GM12878 (cell line): ENCODE data around the gene NTN1. TPM values are rescaled to one million over a fixed set of nuclear protein-coding genes. Genes with fewer than 3 reads are reported as not detected.

Experiments used
- ATAC-seq: fragments of 200-7000 bp; cut with Tn5 transposase; 3 replicates; pipeline ENCODE4 v1.9.1; 2020; ENCODE audit warnings: mild to moderate bottlenecking, moderate library complexity
- BruUV-seq: library from RNA; stranded (reverse); fragments of 400-500 nt; replicated peaks from 2 replicates; lab custom pipeline; 2021; lab: Mats Ljungman, UMichigan
- CTCF ChIA-PET: fragments of 300-600 bp; sonication (Branson Sonifier 250); formaldehyde crosslinking; extraction: SDS; loops from one replicate; lab custom pipeline; 2021; ENCODE audit warnings: inconsistent platforms; lab: Yijun Ruan, JAX
- POLR2A ChIA-PET: fragments of 350-600 bp; formaldehyde crosslinking; extraction: SDS; loops from one replicate; lab custom pipeline; 2021; ENCODE audit warnings: inconsistent platforms; lab: Charles Lee
- RAD21 ChIA-PET: fragments of 300-600 bp; sonication (Branson Sonifier 250); formaldehyde crosslinking; loops from one replicate; lab custom pipeline; 2023; ENCODE audit warnings: antibody characterized with exemption; ENCODE audit not compliant: unreplicated experiment; lab: Charles Lee
- SMC1A ChIA-PET: fragments of 300-600 bp; sonication (Branson Sonifier 250); formaldehyde crosslinking; loops from one replicate; lab custom pipeline; 2023; ENCODE audit not compliant: unreplicated experiment, uncharacterized antibody; lab: Charles Lee
- DNase-seq: peaks from one replicate; pipeline ENCODE4 v3.0.0-alpha.2; 2011; ENCODE audit warnings: low read depth, low spot score
- FAIRE-seq: peaks from 3 replicates; lab custom pipeline; 2011; peaks lifted over from hg19 to GRCh38; lab: Jason Lieb, UNC
- H2AFZ ChIP-seq: 2 replicates; pipeline ENCODE4 v1.6.0; 2011; ENCODE audit warnings: low read depth, low read length, control low read depth; ENCODE audit not compliant: control insufficient read depth
- H3K27ac ChIP-seq: 2 replicates; pipeline ENCODE4 v1.5.1; 2011; ENCODE audit warnings: control low read depth; ENCODE audit not compliant: control insufficient read depth, insufficient read depth
- H3K27me3 ChIP-seq, 2 experiments: replicated peaks in 1 of 2; 2 replicates each; pipeline versions ENCODE4 v1.6.0 to v1.6.1; 2011; ENCODE audit warnings: low read length in 1 of 2; ENCODE audit not compliant: control insufficient read depth in 2 of 2, insufficient read depth in 2 of 2
- H3K36me3 ChIP-seq, 2 experiments: 2 replicates each; pipeline ENCODE4 v1.5.1; 2011; ENCODE audit warnings: low read length in 1 of 2; ENCODE audit not compliant: control insufficient read depth in 2 of 2, insufficient read depth in 2 of 2
- H3K4me1 ChIP-seq: 2 replicates; pipeline ENCODE4 v1.6.1; 2011; ENCODE audit warnings: mild to moderate bottlenecking, low read length, moderate library complexity, mixed read lengths; ENCODE audit not compliant: control insufficient read depth, insufficient read depth
- H3K4me2 ChIP-seq: 2 replicates; pipeline ENCODE4 v1.6.0; 2011; ENCODE audit warnings: control low read depth; ENCODE audit not compliant: control insufficient read depth, insufficient read depth
- H3K4me3 ChIP-seq: fragments of 200-600 bp; sonication (generic); 2 replicates; pipeline ENCODE4 v1.5.1; 2016
- H3K79me2 ChIP-seq: 2 replicates; pipeline ENCODE4 v1.6.0; 2011; ENCODE audit warnings: low read length; ENCODE audit not compliant: control insufficient read depth, insufficient read depth
- H3K9ac ChIP-seq: 2 replicates; pipeline ENCODE4 v1.8.0; 2011; ENCODE audit warnings: low read length, control low read depth, mixed read lengths; ENCODE audit not compliant: control insufficient read depth, insufficient read depth
- H3K9me3 ChIP-seq: replicated peaks from 3 replicates; pipeline ENCODE4 v1.5.1; 2011; ENCODE audit warnings: mild to moderate bottlenecking, low read length; ENCODE audit not compliant: control insufficient read depth, insufficient read depth
- H4K20me1 ChIP-seq: 2 replicates; pipeline ENCODE4 v1.6.0; 2011; ENCODE audit not compliant: control insufficient read depth, insufficient read depth
- EED ChIP-seq: sonication (generic); IDR thresholded peaks from 2 replicates; pipeline ENCODE4 v1.6.1; 2016; ENCODE audit warnings: antibody characterized with exemption, low read depth
- MEF2A ChIP-seq: IDR thresholded peaks from 2 replicates; pipeline ENCODE4 v1.6.1; 2011; ENCODE audit warnings: low read depth, mild to moderate bottlenecking, low read length, moderate library complexity; ENCODE audit not compliant: insufficient read depth
- NBN ChIP-seq: fragments of 450-650 bp; IDR thresholded peaks from 2 replicates; pipeline ENCODE4 v1.6.1; 2016
- RAD51 ChIP-seq: fragments of 450-650 bp; IDR thresholded peaks from 2 replicates; pipeline ENCODE4 v1.6.1; 2016; ENCODE audit warnings: moderate library complexity, mild to moderate bottlenecking, inconsistent platforms
- SMAD1 ChIP-seq: fragments of 450-650 bp; IDR thresholded peaks from 2 replicates; pipeline ENCODE4 v1.6.1; 2018; ENCODE audit warnings: mild to moderate bottlenecking, low read depth; ENCODE audit not compliant: partially characterized antibody
- STAT1 ChIP-seq: fragments of 450-650 bp; conservative IDR thresholded peaks from 2 replicates; pipeline ENCODE4 v1.6.1; 2014; ENCODE audit warnings: antibody characterized with exemption, mild to moderate bottlenecking
- SUZ12 ChIP-seq: fragments of 200-600 bp; sonication (generic); IDR thresholded peaks from one replicate; pipeline ENCODE4 v1.6.1; 2018; ENCODE audit warnings: antibody characterized with exemption, mild to moderate bottlenecking; ENCODE audit not compliant: unreplicated experiment
- TBL1XR1 ChIP-seq: IDR thresholded peaks from 2 replicates; pipeline ENCODE4 v1.6.1; 2012; ENCODE audit warnings: low read depth, low read length, improper control_type of control experiment
- ZNF207 ChIP-seq: fragments of 450-650 bp; IDR thresholded peaks from 2 replicates; pipeline ENCODE4 v1.6.1; 2014; ENCODE audit warnings: antibody characterized with exemption, mild to moderate bottlenecking, borderline replicate concordance
- ZNF384 ChIP-seq: IDR thresholded peaks from 2 replicates; pipeline ENCODE4 v1.6.1; 2012; ENCODE audit warnings: low read depth, mild to moderate bottlenecking, low read length, improper control_type of control experiment, borderline replicate concordance
- WGBS: methylation state at CpG from one replicate; pipeline ENCODE4 v1.1.6; 2016; ENCODE audit warnings: low lambda C conversion rate; ENCODE audit not compliant: insufficient replicate concordance, insufficient coverage; ENCODE audit errors: missing lambda C conversion rate; 5-methylcytosine and 5-hydroxymethylcytosine counted together
- in situ Hi-C: fragments of 300-500 bp; cut with MboI; formaldehyde crosslinking; loops from 9 replicates; pipeline ENCODE4 v1.14.3; 2018; ENCODE audit warnings: mixed read lengths
- intact Hi-C: fragments of 100-400 bp; cut with micrococcal nuclease; formaldehyde crosslinking; loops from one replicate; pipeline ENCODE4 v1.14.2; 2022; ENCODE audit not compliant: unreplicated experiment
- polyA plus RNA-seq, 11 experiments: library from polyadenylated mRNA; depleted of rRNA in 4 of 11; unstranded in 6 of 11; stranded (reverse) in 5 of 11; fragments of >200 nt; fragmentation: Nextera tagmentation in 4 of 11; fragmentation: Illumina TruSeq in 1 of 11; extraction: Ambion mirVana in 4 of 11; extraction: Trizol in 1 of 11; gene quantifications; 1 replicate in 1 of 11; 2 replicates in 10 of 11; pipeline versions ENCODE4 v1.2.1 to v1.2.3, GENCODE V29; 2011 to 2016; ENCODE audit warnings: inconsistent platforms in 2 of 11, missing spikeins in 2 of 11, low read depth in 1 of 11
- total RNA-seq, 4 experiments: library from RNA; depleted of rRNA in 3 of 4; stranded (reverse); fragments of >200 nt in 3 of 4; fragmentation: Illumina TruSeq in 1 of 4; extraction: Trizol in 1 of 4; gene quantifications; 2 replicates each; pipeline versions ENCODE4 v1.2.1 to v1.2.3, GENCODE V29; 2013 to 2021
- TF ChIP-seq, protein P1 (sequence below): IDR thresholded peaks from 2 replicates; pipeline ENCODE4 v1.6.1; 2012; ENCODE audit warnings: mild to moderate bottlenecking, low read depth, low read length
- TF ChIP-seq, protein P2 (sequence below): fragments of 450-650 bp; IDR thresholded peaks from 2 replicates; pipeline ENCODE4 v1.6.1; 2016; ENCODE audit warnings: mild to moderate bottlenecking
- TF ChIP-seq, protein P3 (sequence below): IDR thresholded peaks from 2 replicates; pipeline ENCODE4 v1.6.1; 2011; ENCODE audit warnings: low read depth, low read length, improper control_type of control experiment, borderline replicate concordance
- TF ChIP-seq, protein P4 (sequence below): fragments of 450-650 bp; IDR thresholded peaks from 2 replicates; pipeline ENCODE4 v1.6.1; 2017; ENCODE audit warnings: mild to moderate bottlenecking, moderate library complexity

The NTN1 gene
- total and polyA plus RNA-seq, 10 of the 15 experiments (the other 5 are each of a cell fraction or from before 2014, with no cell fraction given), result 0.02 to 0.89 (median 0.35) TPM

DNA sequence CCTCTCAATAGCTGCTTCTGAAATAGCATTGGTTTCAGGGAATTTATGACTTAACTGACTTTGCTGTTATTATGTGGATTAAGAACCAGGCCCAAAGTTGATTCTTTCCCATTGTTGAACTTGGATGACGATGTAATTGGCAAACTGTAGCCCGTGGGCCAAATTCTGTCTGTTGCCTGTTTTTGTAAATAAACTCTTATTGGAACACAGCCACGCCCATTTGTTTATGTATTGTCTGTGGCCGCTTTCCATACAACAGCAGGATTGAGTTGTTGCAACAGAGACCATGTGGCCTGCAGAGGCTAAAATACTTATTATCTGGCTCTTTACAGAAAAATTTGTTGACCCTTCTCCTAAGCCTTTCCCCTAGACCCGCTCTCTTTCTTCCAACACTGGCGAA lies 31.6 kb downstream of the NTN1 start (continued):
- TF ChIP-seq, protein P1, sequence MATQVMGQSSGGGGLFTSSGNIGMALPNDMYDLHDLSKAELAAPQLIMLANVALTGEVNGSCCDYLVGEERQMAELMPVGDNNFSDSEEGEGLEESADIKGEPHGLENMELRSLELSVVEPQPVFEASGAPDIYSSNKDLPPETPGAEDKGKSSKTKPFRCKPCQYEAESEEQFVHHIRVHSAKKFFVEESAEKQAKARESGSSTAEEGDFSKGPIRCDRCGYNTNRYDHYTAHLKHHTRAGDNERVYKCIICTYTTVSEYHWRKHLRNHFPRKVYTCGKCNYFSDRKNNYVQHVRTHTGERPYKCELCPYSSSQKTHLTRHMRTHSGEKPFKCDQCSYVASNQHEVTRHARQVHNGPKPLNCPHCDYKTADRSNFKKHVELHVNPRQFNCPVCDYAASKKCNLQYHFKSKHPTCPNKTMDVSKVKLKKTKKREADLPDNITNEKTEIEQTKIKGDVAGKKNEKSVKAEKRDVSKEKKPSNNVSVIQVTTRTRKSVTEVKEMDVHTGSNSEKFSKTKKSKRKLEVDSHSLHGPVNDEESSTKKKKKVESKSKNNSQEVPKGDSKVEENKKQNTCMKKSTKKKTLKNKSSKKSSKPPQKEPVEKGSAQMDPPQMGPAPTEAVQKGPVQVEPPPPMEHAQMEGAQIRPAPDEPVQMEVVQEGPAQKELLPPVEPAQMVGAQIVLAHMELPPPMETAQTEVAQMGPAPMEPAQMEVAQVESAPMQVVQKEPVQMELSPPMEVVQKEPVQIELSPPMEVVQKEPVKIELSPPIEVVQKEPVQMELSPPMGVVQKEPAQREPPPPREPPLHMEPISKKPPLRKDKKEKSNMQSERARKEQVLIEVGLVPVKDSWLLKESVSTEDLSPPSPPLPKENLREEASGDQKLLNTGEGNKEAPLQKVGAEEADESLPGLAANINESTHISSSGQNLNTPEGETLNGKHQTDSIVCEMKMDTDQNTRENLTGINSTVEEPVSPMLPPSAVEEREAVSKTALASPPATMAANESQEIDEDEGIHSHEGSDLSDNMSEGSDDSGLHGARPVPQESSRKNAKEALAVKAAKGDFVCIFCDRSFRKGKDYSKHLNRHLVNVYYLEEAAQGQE, result no peak
- TF ChIP-seq, protein P2, sequence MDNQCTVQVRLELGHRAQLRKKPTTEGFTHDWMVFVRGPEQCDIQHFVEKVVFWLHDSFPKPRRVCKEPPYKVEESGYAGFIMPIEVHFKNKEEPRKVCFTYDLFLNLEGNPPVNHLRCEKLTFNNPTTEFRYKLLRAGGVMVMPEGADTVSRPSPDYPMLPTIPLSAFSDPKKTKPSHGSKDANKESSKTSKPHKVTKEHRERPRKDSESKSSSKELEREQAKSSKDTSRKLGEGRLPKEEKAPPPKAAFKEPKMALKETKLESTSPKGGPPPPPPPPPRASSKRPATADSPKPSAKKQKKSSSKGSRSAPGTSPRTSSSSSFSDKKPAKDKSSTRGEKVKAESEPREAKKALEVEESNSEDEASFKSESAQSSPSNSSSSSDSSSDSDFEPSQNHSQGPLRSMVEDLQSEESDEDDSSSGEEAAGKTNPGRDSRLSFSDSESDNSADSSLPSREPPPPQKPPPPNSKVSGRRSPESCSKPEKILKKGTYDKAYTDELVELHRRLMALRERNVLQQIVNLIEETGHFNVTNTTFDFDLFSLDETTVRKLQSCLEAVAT, result no peak
- TF ChIP-seq, protein P3, sequence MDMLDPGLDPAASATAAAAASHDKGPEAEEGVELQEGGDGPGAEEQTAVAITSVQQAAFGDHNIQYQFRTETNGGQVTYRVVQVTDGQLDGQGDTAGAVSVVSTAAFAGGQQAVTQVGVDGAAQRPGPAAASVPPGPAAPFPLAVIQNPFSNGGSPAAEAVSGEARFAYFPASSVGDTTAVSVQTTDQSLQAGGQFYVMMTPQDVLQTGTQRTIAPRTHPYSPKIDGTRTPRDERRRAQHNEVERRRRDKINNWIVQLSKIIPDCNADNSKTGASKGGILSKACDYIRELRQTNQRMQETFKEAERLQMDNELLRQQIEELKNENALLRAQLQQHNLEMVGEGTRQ, result no peak
- TF ChIP-seq, all 136 proteins: peak for 0

DNA sequence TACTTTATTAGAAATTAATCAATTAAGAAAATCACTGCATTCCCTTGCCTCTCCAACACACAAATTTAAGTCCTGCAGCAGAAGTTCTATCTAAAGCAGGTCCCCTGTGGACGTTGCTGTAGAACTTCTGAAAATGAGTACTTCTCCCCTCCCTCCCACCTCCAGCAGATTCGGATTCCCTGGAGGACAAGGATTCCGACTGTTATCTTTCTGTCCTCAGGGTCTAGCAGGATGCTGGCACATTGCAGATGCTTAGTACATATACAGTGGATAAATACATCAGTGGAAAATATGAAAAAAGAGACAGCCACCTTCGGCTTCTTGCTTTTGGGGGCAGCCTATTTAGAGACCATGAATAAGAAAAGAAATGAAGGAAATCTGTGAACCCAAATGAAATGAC lies 32.1 kb downstream of the NTN1 start:
- ChIA-PET RAD21 (no interaction called here), CTCF (no interaction called here), SMC1A (no interaction called here), POLR2A (no interaction called here)
- Histone ChIP-seq H3K9me3 (no peaks in the 10 kb centered on the region; the same call in 2 of the 3 replicates), H3K27me3 (no peaks in the 10 kb centered on the region; a peak in 1 of 4 replicates), H3K36me3 (no peaks in the 10 kb centered on the region), H2AFZ (no peak overlapping the region), H3K4me1 (no peaks in the 10 kb centered on the region), H3K4me2 (no peak overlapping the region), H3K27ac (no peak overlapping the region), H3K4me3 (no peak overlapping the region), H4K20me1 (no peaks in the 10 kb centered on the region), H3K79me2 (no peaks in the 10 kb centered on the region), H3K9ac (no peak overlapping the region)
- FAIRE-seq, result no peak
- no peak for ATAC-seq
- WGBS, result 20% methylated on average over 4 of the region's 4 CpGs
- BruUV-seq, result no TSS peak
- in situ Hi-C loops, result no loop called here
- intact Hi-C loops, result no loop called here
- DNase-seq, result no peak
- TF ChIP-seq, protein P4, sequence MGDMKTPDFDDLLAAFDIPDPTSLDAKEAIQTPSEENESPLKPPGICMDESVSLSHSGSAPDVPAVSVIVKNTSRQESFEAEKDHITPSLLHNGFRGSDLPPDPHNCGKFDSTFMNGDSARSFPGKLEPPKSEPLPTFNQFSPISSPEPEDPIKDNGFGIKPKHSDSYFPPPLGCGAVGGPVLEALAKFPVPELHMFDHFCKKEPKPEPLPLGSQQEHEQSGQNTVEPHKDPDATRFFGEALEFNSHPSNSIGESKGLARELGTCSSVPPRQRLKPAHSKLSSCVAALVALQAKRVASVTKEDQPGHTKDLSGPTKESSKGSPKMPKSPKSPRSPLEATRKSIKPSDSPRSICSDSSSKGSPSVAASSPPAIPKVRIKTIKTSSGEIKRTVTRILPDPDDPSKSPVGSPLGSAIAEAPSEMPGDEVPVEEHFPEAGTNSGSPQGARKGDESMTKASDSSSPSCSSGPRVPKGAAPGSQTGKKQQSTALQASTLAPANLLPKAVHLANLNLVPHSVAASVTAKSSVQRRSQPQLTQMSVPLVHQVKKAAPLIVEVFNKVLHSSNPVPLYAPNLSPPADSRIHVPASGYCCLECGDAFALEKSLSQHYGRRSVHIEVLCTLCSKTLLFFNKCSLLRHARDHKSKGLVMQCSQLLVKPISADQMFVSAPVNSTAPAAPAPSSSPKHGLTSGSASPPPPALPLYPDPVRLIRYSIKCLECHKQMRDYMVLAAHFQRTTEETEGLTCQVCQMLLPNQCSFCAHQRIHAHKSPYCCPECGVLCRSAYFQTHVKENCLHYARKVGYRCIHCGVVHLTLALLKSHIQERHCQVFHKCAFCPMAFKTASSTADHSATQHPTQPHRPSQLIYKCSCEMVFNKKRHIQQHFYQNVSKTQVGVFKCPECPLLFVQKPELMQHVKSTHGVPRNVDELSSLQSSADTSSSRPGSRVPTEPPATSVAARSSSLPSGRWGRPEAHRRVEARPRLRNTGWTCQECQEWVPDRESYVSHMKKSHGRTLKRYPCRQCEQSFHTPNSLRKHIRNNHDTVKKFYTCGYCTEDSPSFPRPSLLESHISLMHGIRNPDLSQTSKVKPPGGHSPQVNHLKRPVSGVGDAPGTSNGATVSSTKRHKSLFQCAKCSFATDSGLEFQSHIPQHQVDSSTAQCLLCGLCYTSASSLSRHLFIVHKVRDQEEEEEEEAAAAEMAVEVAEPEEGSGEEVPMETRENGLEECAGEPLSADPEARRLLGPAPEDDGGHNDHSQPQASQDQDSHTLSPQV, result no peak
- TF ChIP-seq NBN (no peak), SUZ12 (no peak), STAT1 (no peak), TBL1XR1 (no peak), RAD51 (no peak), SMAD1 (no peak), ZNF384 (no peak), MEF2A (no peak), ZNF207 (no peak), EED (no peak)
